T-helper 2 cell treated with Interferon-gamma antibody and Interleukin-4, amounts not matched to agents 5 μg/mL and 100 μg/mL, for 36 hours (primary cell): ENCODE results near the gene UQCRQ.
A peak's percentile ranks its signal among the peaks of the same experiment; 100 is the strongest.

Experiments used
- DNase-seq: peaks from one replicate; pipeline ENCODE4 v3.0.0; 2021; ENCODE audit warnings: low spot score
- H3K27ac Mint-ChIP-seq: one replicate; pipeline ENCODE4 v1.8.0; 2021; ENCODE audit warnings: mild to moderate bottlenecking, mixed read lengths
- H3K27me3 Mint-ChIP-seq: one replicate; pipeline ENCODE4 v1.8.0; 2021; ENCODE audit warnings: low read depth, mixed read lengths
- H3K36me3 Mint-ChIP-seq: one replicate; pipeline ENCODE4 v1.8.0; 2021; ENCODE audit warnings: low read depth, mixed read lengths
- H3K4me1 Mint-ChIP-seq: one replicate; pipeline ENCODE4 v1.8.0; 2021; ENCODE audit warnings: low read depth, mixed read lengths
- H3K4me3 Mint-ChIP-seq: one replicate; pipeline ENCODE4 v1.8.0; 2022; ENCODE audit warnings: mild to moderate bottlenecking, moderate library complexity, mixed read lengths
- H3K9me3 Mint-ChIP-seq: one replicate; pipeline ENCODE4 v1.8.0; 2021; ENCODE audit warnings: mixed read lengths

Gene UQCRQ

GRCh38 chr5:132890817-132891216, 24.4 kb downstream of the UQCRQ start:
- H3K9me3 Mint-ChIP-seq = no peaks in the 10 kb centered on the region
- H3K27ac Mint-ChIP-seq = no peak overlapping the region
- H3K4me1 Mint-ChIP-seq = peaks cover 5% of the 10 kb centered on the region
- no peak for DNase-seq
- no peak overlapping the region for H3K4me3 Mint-ChIP-seq
- H3K36me3 Mint-ChIP-seq = peaks cover 59% of the 10 kb centered on the region
- no peaks in the 10 kb centered on the region for H3K27me3 Mint-ChIP-seq

- no peaks in the 10 kb centered on the region for H3K9me3 Mint-ChIP-seq
- H3K27ac Mint-ChIP-seq = no peak overlapping the region
- no peak overlapping the region for H3K4me3 Mint-ChIP-seq
- no peak for DNase-seq
- peaks cover 52% of the 10 kb centered on the region for H3K36me3 Mint-ChIP-seq
- H3K27me3 Mint-ChIP-seq = no peaks in the 10 kb centered on the region
- H3K4me1 Mint-ChIP-seq = peaks cover 5% of the 10 kb centered on the region
These were observed 29.4 kb downstream of the UQCRQ start for GRCh38 chr5:132895719-132896305.

DNA sequence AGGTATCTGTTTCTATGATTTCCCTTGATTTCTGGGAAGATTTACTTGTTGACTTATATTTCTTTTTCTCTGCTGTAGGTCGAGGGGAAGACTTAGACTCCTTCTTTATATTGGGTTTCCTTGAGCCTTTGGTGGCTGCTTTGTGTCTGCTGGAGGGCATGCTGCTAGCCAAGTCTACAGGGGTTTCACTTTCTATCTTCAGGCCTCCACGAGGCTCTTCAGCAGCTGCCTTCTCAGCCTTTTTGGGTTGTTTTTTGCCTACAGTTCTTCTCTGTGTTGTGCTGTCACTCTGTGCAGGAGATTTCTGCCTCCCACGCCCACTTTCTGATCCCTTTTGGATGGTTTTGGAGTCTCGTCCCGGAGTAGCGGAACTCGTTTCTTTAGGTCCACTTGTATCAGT, 30.2 kb downstream of the UQCRQ start:
- H3K9me3 Mint-ChIP-seq = no peaks in the 10 kb centered on the region
- peaks cover 53% of the 10 kb centered on the region for H3K36me3 Mint-ChIP-seq
- peak overlapping the region; percentile 53 for H3K27ac Mint-ChIP-seq
- no peak for DNase-seq
- H3K27me3 Mint-ChIP-seq = no peaks in the 10 kb centered on the region
- peaks cover 5% of the 10 kb centered on the region for H3K4me1 Mint-ChIP-seq
- H3K4me3 Mint-ChIP-seq = no peak overlapping the region

DNA sequence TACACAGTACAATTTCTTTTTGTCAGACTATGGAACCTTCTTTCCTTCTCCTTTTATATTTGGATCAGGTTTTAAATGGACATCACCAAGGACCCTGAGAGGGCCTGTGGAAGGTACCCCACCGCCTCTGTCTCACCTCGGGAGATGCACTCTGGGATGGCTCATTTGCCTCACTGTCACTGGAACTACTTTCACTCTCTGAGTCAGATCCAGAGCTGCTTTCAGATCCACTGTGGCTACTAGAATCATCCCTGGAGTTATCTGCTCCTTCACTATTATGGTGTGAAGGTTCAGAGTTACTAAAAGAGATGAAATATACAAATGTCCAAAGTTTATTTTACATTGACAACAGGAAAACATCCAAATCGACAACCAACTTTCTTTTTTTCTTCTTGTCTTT, 31.7 kb downstream of the UQCRQ start:
- Mint-ChIP-seq H3K36me3 (peaks cover 40% of the 10 kb centered on the region), H3K9me3 (no peaks in the 10 kb centered on the region), H3K27ac (no peak overlapping the region), H3K4me1 (peaks cover 5% of the 10 kb centered on the region), H3K27me3 (no peaks in the 10 kb centered on the region), H3K4me3 (no peak overlapping the region)
- no peak for DNase-seq

GRCh38 chr5:132901036-132901435, 34.6 kb downstream of the UQCRQ start:
- no peak for DNase-seq
- peaks cover 27% of the 10 kb centered on the region for H3K36me3 Mint-ChIP-seq
- H3K27ac Mint-ChIP-seq = no peak overlapping the region
- peaks cover 5% of the 10 kb centered on the region for H3K4me1 Mint-ChIP-seq
- H3K4me3 Mint-ChIP-seq = no peak overlapping the region
- no peaks in the 10 kb centered on the region for H3K9me3 Mint-ChIP-seq
- H3K27me3 Mint-ChIP-seq = no peaks in the 10 kb centered on the region

- H3K4me3 Mint-ChIP-seq = no peak overlapping the region
- DNase-seq = no peak
- H3K36me3 Mint-ChIP-seq = peaks cover 20% of the 10 kb centered on the region
- no peak overlapping the region for H3K27ac Mint-ChIP-seq
- H3K9me3 Mint-ChIP-seq = no peaks in the 10 kb centered on the region
- H3K4me1 Mint-ChIP-seq = peaks cover 1% of the 10 kb centered on the region
- H3K27me3 Mint-ChIP-seq = no peaks in the 10 kb centered on the region
These were observed 35.3 kb downstream of the UQCRQ start for GRCh38 chr5:132901730-132902129.

- Mint-ChIP-seq H3K9me3 (no peaks in the 10 kb centered on the region), H3K4me1 (no peaks in the 10 kb centered on the region), H3K27me3 (no peaks in the 10 kb centered on the region), H3K27ac (no peak overlapping the region), H3K36me3 (peaks cover 8% of the 10 kb centered on the region), H3K4me3 (no peak overlapping the region)
- DNase-seq = no peak
These were observed 39.5 kb downstream of the UQCRQ start for GRCh38 chr5:132905938-132906337.

DNA sequence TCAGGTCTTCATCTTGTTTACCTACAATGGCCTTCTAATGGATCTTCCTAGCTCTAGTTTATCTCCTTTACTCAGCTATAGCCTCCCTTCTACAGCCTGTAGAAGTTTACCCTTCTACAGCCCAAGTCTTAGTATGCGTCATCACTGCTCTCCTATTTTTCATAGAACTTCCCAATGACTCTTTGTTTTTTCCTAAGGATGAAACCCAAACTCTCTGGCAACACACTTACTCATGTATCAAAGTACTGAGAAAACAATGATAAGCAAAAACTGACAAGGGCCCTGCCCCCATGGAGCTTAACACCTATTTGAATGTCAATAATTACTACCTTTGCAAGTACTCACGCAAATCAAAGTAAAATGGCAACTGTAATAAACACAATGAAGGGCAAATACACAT, 40.7 kb downstream of the UQCRQ start:
- H3K27me3 Mint-ChIP-seq = no peaks in the 10 kb centered on the region
- DNase-seq = no peak
- no peak overlapping the region for H3K27ac Mint-ChIP-seq
- no peak overlapping the region for H3K4me3 Mint-ChIP-seq
- H3K9me3 Mint-ChIP-seq = no peaks in the 10 kb centered on the region
- peaks cover 15% of the 10 kb centered on the region for H3K36me3 Mint-ChIP-seq
- H3K4me1 Mint-ChIP-seq = no peaks in the 10 kb centered on the region

DNA sequence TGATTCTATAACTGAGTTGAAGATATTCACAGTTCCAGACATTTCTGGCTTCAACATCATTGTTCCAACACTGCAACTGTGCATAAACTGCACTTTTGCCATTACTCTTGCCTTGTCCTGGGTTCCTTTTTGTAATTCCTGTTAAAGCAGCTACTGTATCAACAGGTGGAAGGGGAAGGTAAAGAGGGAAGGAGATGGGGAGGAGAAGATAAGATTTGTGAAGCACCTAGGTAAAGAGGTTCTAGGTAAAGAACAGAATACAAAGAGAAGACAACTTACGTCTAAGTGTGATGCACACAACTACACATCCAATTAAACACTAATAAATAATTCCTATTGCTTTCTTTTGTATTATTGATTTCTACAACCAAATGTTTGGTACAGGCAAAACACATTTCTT, 43.3 kb downstream of the UQCRQ start:
- DNase-seq = no peak
- Mint-ChIP-seq H3K9me3 (no peaks in the 10 kb centered on the region), H3K36me3 (peaks cover 19% of the 10 kb centered on the region), H3K4me1 (no peaks in the 10 kb centered on the region), H3K27ac (no peak overlapping the region), H3K4me3 (no peak overlapping the region), H3K27me3 (no peaks in the 10 kb centered on the region)

DNA sequence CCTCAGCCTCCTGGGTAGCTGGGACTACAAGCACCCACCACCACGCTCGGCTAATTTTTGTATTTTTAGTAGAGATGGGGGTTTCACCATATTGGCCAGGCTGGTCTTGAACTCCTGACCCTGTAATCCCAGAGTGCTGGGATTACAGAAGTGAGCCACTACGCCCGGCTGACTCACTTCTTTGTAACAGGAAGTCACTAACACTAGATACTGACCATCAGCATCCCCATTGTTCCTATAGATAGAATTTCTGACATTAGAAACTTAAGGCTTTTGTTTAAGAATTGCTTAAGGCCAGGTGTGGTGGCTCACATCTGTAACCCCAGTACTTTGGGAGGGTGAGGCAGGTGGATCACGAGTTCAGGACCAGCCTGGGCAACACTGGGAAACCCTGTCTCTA, 49.2 kb downstream of the UQCRQ start:
- peaks cover 28% of the 10 kb centered on the region for H3K36me3 Mint-ChIP-seq

DNA sequence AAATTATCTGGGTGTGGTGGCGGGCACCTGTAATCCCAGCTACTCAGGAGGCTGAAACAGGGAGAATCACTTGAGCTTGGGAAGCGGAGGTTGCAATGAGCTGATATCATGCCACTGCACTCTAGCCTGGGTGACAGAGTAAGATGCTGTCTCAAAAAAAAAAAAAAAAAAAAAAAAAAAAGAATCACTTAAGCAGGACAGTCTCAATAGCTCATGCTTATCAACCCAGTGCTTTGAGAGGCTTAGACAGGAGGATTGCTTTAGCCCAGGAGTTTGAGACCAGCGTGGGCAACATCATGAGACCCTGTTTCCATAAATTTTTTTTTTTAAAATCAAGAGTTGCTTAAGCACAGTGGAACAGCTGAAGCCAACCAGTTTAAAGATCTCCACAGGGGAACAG, 49.6 kb downstream of the UQCRQ start:
- no peak overlapping the region for H3K27ac Mint-ChIP-seq
- no peaks in the 10 kb centered on the region for H3K4me1 Mint-ChIP-seq
- H3K4me3 Mint-ChIP-seq = no peak overlapping the region
- H3K9me3 Mint-ChIP-seq = no peaks in the 10 kb centered on the region
- H3K27me3 Mint-ChIP-seq = no peaks in the 10 kb centered on the region
- no peak for DNase-seq
- peaks cover 29% of the 10 kb centered on the region for H3K36me3 Mint-ChIP-seq

More for the DNA sequence above, 49.2 kb downstream of the UQCRQ start:
- Mint-ChIP-seq H3K27ac (no peak overlapping the region), H3K4me1 (no peaks in the 10 kb centered on the region), H3K9me3 (no peaks in the 10 kb centered on the region), H3K4me3 (no peak overlapping the region), H3K27me3 (no peaks in the 10 kb centered on the region)
- DNase-seq = no peak
